CD4-positive, alpha-beta memory T cell (primary cell): ENCODE data around the gene STX1A. TPM values are rescaled to one million over a fixed set of nuclear protein-coding genes. Genes with fewer than 3 reads are reported as not detected.

Experiments used
- CTCF ChIA-PET: fragments of 350-600 bp; sonication (Branson Sonifier 250); formaldehyde crosslinking; loops from one replicate; lab custom pipeline; 2021; ENCODE audit warnings: inconsistent platforms; ENCODE audit not compliant: partially characterized antibody; lab: Charles Lee
- POLR2A ChIA-PET: fragments of 350-600 bp; sonication (Branson Sonifier 250); formaldehyde crosslinking; loops from one replicate; lab custom pipeline; 2021; ENCODE audit not compliant: partially characterized antibody; lab: Charles Lee
- DNase-seq, 5 donors: peaks; one replicate each; pipeline versions ENCODE4 v3.0.0 to v3.0.0-alpha.2; 2020 to 2022; ENCODE audit warnings: mixed read lengths in 1 of 5
- H3K27ac ChIP-seq: one replicate; pipeline ENCODE4 v1.7.0; 2013; ENCODE audit warnings: low read depth, low read length
- H3K27me3 ChIP-seq: 2 replicates; pipeline ENCODE4 v1.7.0; 2013; ENCODE audit warnings: mild to moderate bottlenecking, low read length, moderate library complexity; ENCODE audit not compliant: insufficient read depth
- H3K36me3 ChIP-seq: 2 replicates; pipeline ENCODE4 v1.7.0; 2013; ENCODE audit warnings: mild to moderate bottlenecking, low read length, moderate library complexity; ENCODE audit not compliant: insufficient read depth
- H3K4me1 ChIP-seq: 2 replicates; pipeline ENCODE4 v1.7.0; 2013; ENCODE audit warnings: mild to moderate bottlenecking, low read length, moderate library complexity; ENCODE audit not compliant: insufficient read depth
- H3K4me3 ChIP-seq, 2 donors: one replicate each; pipeline ENCODE4 v1.7.0; 2013; ENCODE audit warnings: low read length in 2 of 2, mild to moderate bottlenecking in 1 of 2
- H3K9me3 ChIP-seq, 2 donors: one replicate each; pipeline ENCODE4 v1.7.0; 2013; ENCODE audit warnings: low read length in 2 of 2, control low read depth in 1 of 2; ENCODE audit not compliant: control insufficient read depth in 1 of 2
- H3K27ac Mint-ChIP-seq, 7 donors: one replicate each; pipeline ENCODE4 v1.8.0; 2020 to 2021; ENCODE audit warnings: mixed read lengths in 7 of 7, mild to moderate bottlenecking in 6 of 7, inconsistent platforms in 3 of 7, moderate library complexity in 3 of 7
- H3K27me3 Mint-ChIP-seq, 2 donors: one replicate each; pipeline ENCODE4 v1.8.0; 2020 to 2021; ENCODE audit warnings: mixed read lengths in 2 of 2
- H3K36me3 Mint-ChIP-seq, 2 donors: one replicate each; pipeline ENCODE4 v1.8.0; 2020 to 2021; ENCODE audit warnings: mixed read lengths in 2 of 2, inconsistent platforms in 1 of 2, mild to moderate bottlenecking in 1 of 2
- H3K4me1 Mint-ChIP-seq, 4 donors: one replicate each; pipeline ENCODE4 v1.8.0; 2020 to 2021; ENCODE audit warnings: mixed read lengths in 4 of 4, mild to moderate bottlenecking in 1 of 4
- H3K4me3 Mint-ChIP-seq, 8 donors: one replicate each; pipeline ENCODE4 v1.8.0; 2020 to 2021; ENCODE audit warnings: mixed read lengths in 8 of 8, mild to moderate bottlenecking in 7 of 8, moderate library complexity in 6 of 8, inconsistent platforms in 3 of 8
- H3K9me3 Mint-ChIP-seq, 8 donors: one replicate each; pipeline ENCODE4 v1.8.0; 2020 to 2021; ENCODE audit warnings: mixed read lengths in 8 of 8, mild to moderate bottlenecking in 5 of 8, inconsistent platforms in 3 of 8, moderate library complexity in 1 of 8
- intact Hi-C: fragments of 100-400 bp; cut with micrococcal nuclease; formaldehyde crosslinking; loops from one replicate; pipeline ENCODE4 v1.15.1; 2023
- polyA plus RNA-seq, 2 donors: library from polyadenylated mRNA; unstranded; fragments of 300-500 nt; fragmentation: Illumina TruSeq; gene quantifications; one replicate each; pipeline ENCODE4 v1.2.3, GENCODE V29; 2021
- total RNA-seq, 2 experiments: library from RNA; stranded (reverse); gene quantifications; one replicate each; pipeline ENCODE4 v1.2.3, GENCODE V29; 2021

STX1A gene
- total and polyA plus RNA-seq, 4 experiments from 2014 or later: 1.2 to 8.3 (median 5.4) TPM

- POLR2A ChIA-PET: no interaction called here
- H3K9me3 ChIP-seq: no peaks in the 10 kb centered on the region
- no peaks in the 10 kb centered on the region for H3K27me3 ChIP-seq
- CTCF ChIA-PET: interaction anchor here (0.7 to 1.5 kb wide), 5 partner anchors 34 to 68 kb away, joined by 3 to 4 read pairs (median 3); no protein-coding TSS in a partner anchor
- no peak for DNase-seq
- Mint-ChIP-seq H3K27me3 (peaks cover 2 to 7% of the 10 kb centered on the region in 2 donors), H3K4me1 (no peaks in the 10 kb centered on the region), H3K36me3 (peaks cover 10 to 13% of the 10 kb centered on the region in 2 donors), H3K27ac (peak overlapping the region in 1 of 7 donors; percentile 4), H3K9me3 (no peaks in the 10 kb centered on the region), H3K4me3 (no peak overlapping the region)
- H3K27ac ChIP-seq: no peak overlapping the region
- peaks cover 4% of the 10 kb centered on the region for H3K36me3 ChIP-seq
- no peak overlapping the region for H3K4me3 ChIP-seq
- intact Hi-C loops: no loop called here
- H3K4me1 ChIP-seq: no peaks in the 10 kb centered on the region
Measured at GRCh38 chr7:73674468-73675124, 44.9 kb downstream of the STX1A start.

GRCh38 chr7:73671857-73672445, 47.5 kb downstream of the STX1A start:
- ChIA-PET CTCF (interaction anchor here (1.6 kb wide), 1 partner anchor 65 kb away, joined by 5 read pairs; no protein-coding TSS in a partner anchor), POLR2A (no interaction called here)
- H3K9me3 Mint-ChIP-seq: peaks cover 0 to 2% (median 0%) of the 10 kb centered on the region in 8 donors
- Histone ChIP-seq H3K4me3 (no peak overlapping the region), H3K36me3 (no peaks in the 10 kb centered on the region), H3K27me3 (peaks cover 8% of the 10 kb centered on the region), H3K27ac (no peak overlapping the region), H3K9me3 (no peaks in the 10 kb centered on the region), H3K4me1 (peaks cover 10% of the 10 kb centered on the region)
- no peak overlapping the region for H3K4me3 Mint-ChIP-seq
- DNase-seq: no peak
- H3K4me1 Mint-ChIP-seq: peaks cover 2 to 5% (median 4%) of the 10 kb centered on the region in 4 donors
- no peaks in the 10 kb centered on the region for H3K36me3 Mint-ChIP-seq
- intact Hi-C loops: no loop called here
- H3K27me3 Mint-ChIP-seq: peaks cover 2 to 11% of the 10 kb centered on the region in 2 donors
- H3K27ac Mint-ChIP-seq: no peak overlapping the region

GRCh38 chr7:73671322-73671661, 48.2 kb downstream of the STX1A start:
- Histone ChIP-seq H3K27me3 (peaks cover 8% of the 10 kb centered on the region), H3K36me3 (no peaks in the 10 kb centered on the region), H3K4me1 (peaks cover 10% of the 10 kb centered on the region), H3K27ac (no peak overlapping the region), H3K9me3 (no peaks in the 10 kb centered on the region), H3K4me3 (no peak overlapping the region)
- DNase-seq: no peak
- H3K4me1 Mint-ChIP-seq: peaks cover 2 to 6% (median 4%) of the 10 kb centered on the region in 4 donors
- intact Hi-C loops: no loop called here
- no peaks in the 10 kb centered on the region for H3K36me3 Mint-ChIP-seq
- peaks cover 0 to 2% (median 0%) of the 10 kb centered on the region in 8 donors for H3K9me3 Mint-ChIP-seq
- H3K4me3 Mint-ChIP-seq: no peak overlapping the region
- ChIA-PET CTCF (no interaction called here), POLR2A (no interaction called here)
- H3K27ac Mint-ChIP-seq: no peak overlapping the region
- H3K27me3 Mint-ChIP-seq: peaks cover 2 to 11% of the 10 kb centered on the region in 2 donors

GRCh38 chr7:73669858-73670385, 49.5 kb downstream of the STX1A start:
- Histone ChIP-seq H3K4me3 (no peak overlapping the region), H3K36me3 (no peaks in the 10 kb centered on the region), H3K4me1 (peaks cover 10% of the 10 kb centered on the region), H3K9me3 (no peaks in the 10 kb centered on the region), H3K27ac (no peak overlapping the region), H3K27me3 (peaks cover 8% of the 10 kb centered on the region)
- DNase-seq: no peak
- Mint-ChIP-seq H3K27me3 (peaks cover 5 to 20% of the 10 kb centered on the region in 2 donors), H3K36me3 (no peaks in the 10 kb centered on the region), H3K27ac (peak overlapping the region in 1 of 7 donors; percentile 40), H3K9me3 (peaks cover 0 to 4% (median 0%) of the 10 kb centered on the region in 8 donors), H3K4me1 (peaks cover 4 to 12% (median 7%) of the 10 kb centered on the region in 4 donors), H3K4me3 (peak overlapping the region in 3 of 8 donors; percentile 25 to 44 (median 26))
- POLR2A ChIA-PET: interaction anchor here (1.0 kb wide), 1 partner anchor 11 kb away, joined by 3 read pairs; no protein-coding TSS in a partner anchor
- CTCF ChIA-PET: interaction anchor here (1.4 to 2.9 kb wide), 2 partner anchors 61 to 63 kb away, joined by 4 to 15 read pairs; no protein-coding TSS in a partner anchor
- intact Hi-C loops: loop anchor here (5.0 kb wide), 1 partner anchor 47 kb away; the partner anchor contains the start of gene STX1A

GRCh38 chr7:73669288-73669701, 50.2 kb downstream of the STX1A start:
- Mint-ChIP-seq H3K36me3 (no peaks in the 10 kb centered on the region), H3K4me1 (peaks cover 4 to 12% (median 7%) of the 10 kb centered on the region in 4 donors), H3K27me3 (peaks cover 8 to 22% of the 10 kb centered on the region in 2 donors), H3K9me3 (peaks cover 0 to 4% (median 0%) of the 10 kb centered on the region in 8 donors), H3K4me3 (no peak overlapping the region), H3K27ac (no peak overlapping the region)
- Histone ChIP-seq H3K4me3 (no peak overlapping the region), H3K4me1 (peaks cover 10% of the 10 kb centered on the region), H3K36me3 (no peaks in the 10 kb centered on the region), H3K9me3 (no peaks in the 10 kb centered on the region), H3K27ac (no peak overlapping the region), H3K27me3 (peaks cover 8% of the 10 kb centered on the region)
- no peak for DNase-seq
- intact Hi-C loops: loop anchor here (5.0 kb wide), 1 partner anchor 48 kb away; the partner anchor contains the start of gene STX1A
- ChIA-PET CTCF (interaction anchor here (1.4 to 2.9 kb wide), 2 partner anchors 60 to 63 kb away, joined by 4 to 15 read pairs; no protein-coding TSS in a partner anchor), POLR2A (interaction anchor here (1.0 kb wide), 1 partner anchor 12 kb away, joined by 3 read pairs; no protein-coding TSS in a partner anchor)

- H3K27me3 Mint-ChIP-seq: peaks cover 9 to 24% of the 10 kb centered on the region in 2 donors
- no peaks in the 10 kb centered on the region for H3K36me3 Mint-ChIP-seq
- ChIA-PET POLR2A (interaction anchor here (1.0 to 1.3 kb wide), 2 partner anchors 12 to 146 kb away, joined by 3 to 5 read pairs; partner anchors contain the start of gene BAZ1B), CTCF (interaction anchor here (2.9 kb wide), 1 partner anchor 62 kb away, joined by 15 read pairs; no protein-coding TSS in a partner anchor)
- Histone ChIP-seq H3K4me1 (peaks cover 10% of the 10 kb centered on the region), H3K9me3 (no peaks in the 10 kb centered on the region), H3K36me3 (no peaks in the 10 kb centered on the region), H3K27ac (no peak overlapping the region), H3K27me3 (peaks cover 8% of the 10 kb centered on the region), H3K4me3 (no peak overlapping the region)
- peak overlapping the region in 2 of 7 donors; percentile 29 to 41 for H3K27ac Mint-ChIP-seq
- peaks cover 4 to 12% (median 7%) of the 10 kb centered on the region in 4 donors for H3K4me1 Mint-ChIP-seq
- DNase-seq: no peak
- H3K4me3 Mint-ChIP-seq: peak overlapping the region; percentile 12 to 64 (median 50)
- intact Hi-C loops: loop anchor here (5.0 kb wide), 1 partner anchor 48 kb away; the partner anchor contains the start of gene STX1A
- H3K9me3 Mint-ChIP-seq: peaks cover 0 to 4% (median 0%) of the 10 kb centered on the region in 8 donors
Measured at GRCh38 chr7:73668886-73669230, 50.6 kb downstream of the STX1A start.
